Ascending aorta (tissue), 2 donors: ENCODE measurements around the gene TMEM213. TPM values are rescaled to one million over a fixed set of nuclear protein-coding genes. Genes with fewer than 3 reads are reported as not detected.

ENCODE experiments used
- DNase-seq, 2 donors: peaks; one replicate each; pipeline ENCODE4 v3.0.0-alpha.2; 2019; ENCODE audit warnings: low spot score in 2 of 2
- H3K27ac ChIP-seq, 2 donors: fragments of 200-600 bp; sonication (generic); one replicate each; pipeline ENCODE4 v1.5.1; 2016 to 2017; ENCODE audit warnings: mild to moderate bottlenecking in 1 of 2
- H3K27me3 ChIP-seq: fragments of 200-600 bp; sonication (generic); one replicate; pipeline ENCODE4 v1.5.1; 2017
- H3K36me3 ChIP-seq, 2 donors: fragments of 200-600 bp; sonication (generic); one replicate each; pipeline ENCODE4 v1.5.1; 2016
- H3K4me1 ChIP-seq, 2 donors: fragments of 200-600 bp; sonication (generic); one replicate each; pipeline ENCODE4 v1.5.1; 2016 to 2017; ENCODE audit warnings: mild to moderate bottlenecking in 1 of 2
- H3K4me3 ChIP-seq, 2 donors: fragments of 200-600 bp; sonication (generic); one replicate each; pipeline ENCODE4 v1.5.1; 2016 to 2017; ENCODE audit warnings: mild to moderate bottlenecking in 1 of 2
- H3K9me3 ChIP-seq, 2 donors: fragments of 200-600 bp; sonication (generic); one replicate each; pipeline ENCODE4 v1.5.1; 2016
- CTCF ChIP-seq, 3 experiments: fragments of 200-600 bp in 2 of 3; fragments of 450-650 bp in 1 of 3; sonication (generic) in 2 of 3; IDR thresholded peaks; one replicate each; pipeline ENCODE4 v1.5.1; 2016 to 2019; ENCODE audit warnings: antibody characterized with exemption in 3 of 3, mild to moderate bottlenecking in 1 of 3, moderate library complexity in 1 of 3
- intact Hi-C: fragments of 100-400 bp; cut with DNase I; formaldehyde crosslinking; loops from one replicate; pipeline ENCODE4 v1.15.1; 2023
- total RNA-seq: library from RNA; depleted of rRNA; stranded (reverse); fragments of >200 nt; gene quantifications from one replicate; pipeline ENCODE4 v1.1.0, GENCODE V29; 2016

Gene TMEM213, protein sequence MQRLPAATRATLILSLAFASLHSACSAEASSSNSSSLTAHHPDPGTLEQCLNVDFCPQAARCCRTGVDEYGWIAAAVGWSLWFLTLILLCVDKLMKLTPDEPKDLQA
- total RNA-seq = not detected

GRCh38 chr7:138797715-138798320 lies at the start of gene TMEM213, which contains the start of gene ATP6V0A4:
Gene TMEM213, plus strand, starts transcription at chr7:138797994. Its CDS starts 111 bp downstream, at chr7:138798105.
Gene ATP6V0A4, minus strand, starts transcription at chr7:138798196. Its CDS starts 26,949 bp downstream, at chr7:138771247.
- Histone ChIP-seq H3K4me1 (no peaks in the 10 kb centered on the region), H3K27ac (no peak within 1 kb of the TSS), H3K9me3 (no peaks in the 10 kb centered on the region), H3K27me3 (no peaks in the 10 kb centered on the region), H3K4me3 (no peak within 1 kb of the TSS), H3K36me3 (no peaks in the 10 kb centered on the region)
- no peak for TF ChIP-seq CTCF (IDR thresholded peaks at IDR 0.05)
- DNase-seq = no peak
- intact Hi-C loops = no loop called here

- no peak overlapping the region for H3K4me3 ChIP-seq
- H3K4me1 ChIP-seq = no peaks in the 10 kb centered on the region
- H3K36me3 ChIP-seq = no peaks in the 10 kb centered on the region
- intact Hi-C loops = no loop called here
- no peak overlapping the region for H3K27ac ChIP-seq
- DNase-seq = no peak
- TF ChIP-seq CTCF (IDR thresholded peaks at IDR 0.05) = no peak
- H3K9me3 ChIP-seq = no peaks in the 10 kb centered on the region
- no peaks in the 10 kb centered on the region for H3K27me3 ChIP-seq
Observed at GRCh38 chr7:138748666-138749065, 49.1 kb upstream of the TMEM213 start.

DNA sequence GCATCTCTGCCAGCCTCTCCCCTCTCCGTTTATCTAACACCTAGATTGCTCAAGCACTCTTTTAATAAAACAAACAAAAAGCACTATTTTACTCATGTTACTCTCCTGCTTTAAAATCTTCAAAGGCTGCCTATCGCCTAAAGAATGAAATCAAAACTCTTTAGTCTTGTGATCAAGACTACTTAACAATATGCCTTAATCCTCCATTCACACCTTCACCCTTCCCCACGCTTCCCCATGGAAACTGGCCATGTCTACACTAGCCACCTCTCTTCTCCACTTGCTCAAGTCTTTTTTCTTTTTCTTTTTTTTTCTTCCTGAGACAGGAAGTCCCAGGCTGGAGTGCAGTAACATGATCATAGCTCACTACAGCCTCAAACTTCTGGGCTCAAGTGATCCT lies 47.8 kb upstream of the TMEM213 start:
- Histone ChIP-seq H3K27me3 (no peaks in the 10 kb centered on the region), H3K36me3 (no peaks in the 10 kb centered on the region), H3K27ac (no peak overlapping the region), H3K9me3 (no peaks in the 10 kb centered on the region), H3K4me3 (no peak overlapping the region), H3K4me1 (no peaks in the 10 kb centered on the region)
- TF ChIP-seq CTCF (IDR thresholded peaks at IDR 0.05) = no peak
- intact Hi-C loops = no loop called here
- no peak for DNase-seq

DNA sequence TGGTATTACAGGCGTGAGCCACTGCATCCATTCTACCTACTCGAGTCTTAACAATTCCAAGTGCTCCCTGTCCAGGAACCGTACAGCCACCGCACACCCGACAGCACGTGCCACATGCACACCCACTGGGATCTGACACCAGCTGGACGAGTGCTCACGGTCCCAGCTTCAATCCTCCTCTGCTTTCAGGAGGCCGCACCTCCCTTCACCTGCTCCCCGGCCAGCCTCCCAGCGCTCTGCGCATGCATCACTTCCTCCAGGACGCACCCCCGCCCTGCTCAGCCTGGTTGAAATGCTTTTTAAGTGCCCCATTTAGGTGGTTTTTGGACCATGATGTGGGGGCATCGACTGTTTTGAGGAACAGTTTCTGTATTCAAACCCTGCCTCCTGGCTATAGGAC lies 47.3 kb upstream of the TMEM213 start:
- Histone ChIP-seq H3K4me3 (no peak overlapping the region), H3K27ac (no peak overlapping the region), H3K36me3 (no peaks in the 10 kb centered on the region), H3K9me3 (no peaks in the 10 kb centered on the region), H3K27me3 (no peaks in the 10 kb centered on the region), H3K4me1 (no peaks in the 10 kb centered on the region)
- no peak for DNase-seq
- no peak for TF ChIP-seq CTCF (IDR thresholded peaks at IDR 0.05)
- intact Hi-C loops = no loop called here

DNA sequence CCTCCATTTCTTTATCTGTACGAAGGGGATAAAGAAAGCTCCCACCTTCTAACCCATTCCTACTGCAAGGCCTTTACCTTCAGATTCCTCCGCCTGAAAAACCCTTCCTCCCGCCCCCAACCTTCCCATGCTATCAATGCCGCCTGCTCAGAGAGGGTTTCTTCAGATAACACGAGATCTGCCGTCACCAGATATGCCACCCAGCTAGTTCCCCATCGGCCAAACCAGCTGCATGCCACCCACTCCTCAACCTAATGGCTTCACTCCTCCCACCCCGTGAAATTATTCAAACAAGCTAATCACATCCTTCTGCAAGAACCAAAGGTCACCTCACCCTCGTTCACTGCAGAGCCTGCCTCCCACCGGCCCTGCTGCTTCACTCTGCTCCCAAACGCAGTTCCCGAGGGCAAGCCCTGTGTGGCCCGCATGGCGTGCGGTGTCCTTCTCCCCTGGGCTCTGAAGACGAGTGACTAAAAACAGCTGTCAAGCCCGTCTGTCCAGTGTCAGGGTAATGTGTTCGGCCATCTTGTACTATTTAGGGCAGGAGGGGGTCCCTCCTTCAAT lies 46.8 kb upstream of the TMEM213 start:
- H3K4me3 ChIP-seq = no peak overlapping the region
- H3K27me3 ChIP-seq = no peaks in the 10 kb centered on the region
- no peak for TF ChIP-seq CTCF (IDR thresholded peaks at IDR 0.05)
- H3K27ac ChIP-seq = no peak overlapping the region
- no peaks in the 10 kb centered on the region for H3K36me3 ChIP-seq
- no peak for DNase-seq
- intact Hi-C loops = no loop called here
- H3K4me1 ChIP-seq = no peaks in the 10 kb centered on the region
- H3K9me3 ChIP-seq = no peaks in the 10 kb centered on the region
